SK-N-SH treated with all-trans-retinoic acid at 6 μM for 48 hours (cell line): ENCODE measurements around the gene HOXA13.

Source experiments
- ATAC-seq: fragments of 200-7000 bp; cut with Tn5 transposase; 3 replicates; pipeline ENCODE4 v1.9.1; 2020; ENCODE audit warnings: mild to moderate bottlenecking, moderate library complexity
- ARNTL ChIP-seq: fragments of 450-650 bp; formaldehyde crosslinking; IDR thresholded peaks from 2 replicates; pipeline ENCODE4 v1.5.0; 2020; ENCODE audit warnings: low read depth, mild to moderate bottlenecking, moderate library complexity, borderline replicate concordance
- BACH2 ChIP-seq: fragments of 250-450 bp; sonication (Bioruptor Pico); IDR thresholded peaks from 2 replicates; pipeline ENCODE4 v1.9.0; 2021; ENCODE audit warnings: mild to moderate bottlenecking, borderline replicate concordance
- CREB5 ChIP-seq: fragments of 250-450 bp; sonication (Bioruptor Pico); IDR thresholded peaks from 2 replicates; pipeline ENCODE4 v1.5.1; 2020; ENCODE audit warnings: low read depth, mild to moderate bottlenecking, moderate library complexity
- CSDC2 ChIP-seq: fragments of 250-450 bp; sonication (Bioruptor Pico); IDR thresholded peaks from 2 replicates; pipeline ENCODE4 v1.5.0; 2020; ENCODE audit warnings: mild to moderate bottlenecking, moderate library complexity
- ESRRG ChIP-seq: fragments of 250-450 bp; sonication (Bioruptor Pico); IDR thresholded peaks from 2 replicates; pipeline ENCODE4 v1.6.1; 2021; ENCODE audit warnings: mild to moderate bottlenecking
- ISL1 ChIP-seq: fragments of 250-450 bp; sonication (Bioruptor Pico); IDR thresholded peaks from 2 replicates; pipeline ENCODE4 v2.1.2; 2022; ENCODE audit warnings: mild to moderate bottlenecking, moderate library complexity
- OSR1 ChIP-seq: fragments of 250-450 bp; sonication (Bioruptor Pico); IDR thresholded peaks from 2 replicates; pipeline ENCODE4 v1.8.0; 2022; ENCODE audit warnings: moderate library complexity, mild to moderate bottlenecking, inconsistent platforms
- POU6F1 ChIP-seq: fragments of 250-450 bp; sonication (Bioruptor Pico); IDR thresholded peaks from 2 replicates; pipeline ENCODE4 v1.8.0; 2021; ENCODE audit warnings: low read depth, mild to moderate bottlenecking, moderate library complexity, borderline replicate concordance
- RARB ChIP-seq: fragments of 250-450 bp; sonication (Bioruptor Pico); IDR thresholded peaks from 2 replicates; pipeline ENCODE4 v1.8.0; 2021; ENCODE audit warnings: mild to moderate bottlenecking, moderate library complexity
- SNAI2 ChIP-seq: fragments of 250-450 bp; sonication (Bioruptor Pico); IDR thresholded peaks from 2 replicates; pipeline ENCODE4 v1.5.0; 2020; ENCODE audit warnings: mild to moderate bottlenecking, moderate library complexity
- TCF4 ChIP-seq: fragments of 250-450 bp; sonication (Bioruptor Pico); IDR thresholded peaks from 2 replicates; pipeline ENCODE4 v1.8.0; 2021; ENCODE audit warnings: mild to moderate bottlenecking, moderate library complexity, borderline replicate concordance
- TOX ChIP-seq: fragments of 250-450 bp; sonication (Bioruptor Pico); IDR thresholded peaks from 2 replicates; pipeline ENCODE4 v1.8.0; 2021; ENCODE audit warnings: mild to moderate bottlenecking, moderate library complexity, borderline replicate concordance
- TSHZ2 ChIP-seq: fragments of 250-450 bp; sonication (Bioruptor Pico); IDR thresholded peaks from 2 replicates; pipeline ENCODE4 v1.5.0; 2020; ENCODE audit warnings: mild to moderate bottlenecking, moderate library complexity
- ZFP3 ChIP-seq: fragments of 250-450 bp; sonication (Bioruptor Pico); IDR thresholded peaks from 2 replicates; pipeline ENCODE4 v1.5.0; 2020; ENCODE audit warnings: mild to moderate bottlenecking, moderate library complexity
- ZFP30 ChIP-seq: fragments of 450-650 bp; formaldehyde crosslinking; IDR thresholded peaks from 2 replicates; pipeline ENCODE4 v1.5.0; 2022; ENCODE audit warnings: mild to moderate bottlenecking, moderate library complexity
- ZNF565 ChIP-seq: fragments of 450-650 bp; formaldehyde crosslinking; conservative IDR thresholded peaks from 2 replicates; pipeline ENCODE4 v1.5.0; 2020; ENCODE audit warnings: low read depth, mild to moderate bottlenecking, moderate library complexity
- ZNF70 ChIP-seq: fragments of 450-650 bp; formaldehyde crosslinking; IDR thresholded peaks from 2 replicates; pipeline ENCODE4 v1.5.0; 2020; ENCODE audit warnings: mild to moderate bottlenecking, moderate library complexity
- ZNF8 ChIP-seq: fragments of 450-650 bp; formaldehyde crosslinking; IDR thresholded peaks from 2 replicates; pipeline ENCODE4 v1.5.0; 2020; ENCODE audit warnings: mild to moderate bottlenecking, moderate library complexity
- TF ChIP-seq, protein P1 (sequence below): fragments of 250-450 bp; sonication (Bioruptor Pico); IDR thresholded peaks from 2 replicates; pipeline ENCODE4 v1.5.1; 2021; ENCODE audit warnings: mild to moderate bottlenecking, moderate library complexity
- TF ChIP-seq, protein P2 (sequence below): fragments of 250-450 bp; sonication (Bioruptor Pico); IDR thresholded peaks from 2 replicates; pipeline ENCODE4 v1.8.0; 2020; ENCODE audit warnings: mild to moderate bottlenecking, moderate library complexity, borderline replicate concordance

Gene HOXA13

GRCh38 chr7:27151341-27151930 lies 48.5 kb downstream of the HOXA13 start:
- no peak for ATAC-seq
- no peak for TF ChIP-seq ARNTL (CRISPR knock-in tag)
- TF ChIP-seq SNAI2 (CRISPR knock-in tag) = no peak
- TF ChIP-seq ZNF8 (CRISPR knock-in tag) = no peak
- TF ChIP-seq ISL1 = no peak
- TF ChIP-seq ESRRG (CRISPR knock-in tag) = no peak
- TF ChIP-seq TOX (CRISPR knock-in tag) = no peak
- no peak for TF ChIP-seq BACH2 (CRISPR knock-in tag)
- TF ChIP-seq, protein P1, sequence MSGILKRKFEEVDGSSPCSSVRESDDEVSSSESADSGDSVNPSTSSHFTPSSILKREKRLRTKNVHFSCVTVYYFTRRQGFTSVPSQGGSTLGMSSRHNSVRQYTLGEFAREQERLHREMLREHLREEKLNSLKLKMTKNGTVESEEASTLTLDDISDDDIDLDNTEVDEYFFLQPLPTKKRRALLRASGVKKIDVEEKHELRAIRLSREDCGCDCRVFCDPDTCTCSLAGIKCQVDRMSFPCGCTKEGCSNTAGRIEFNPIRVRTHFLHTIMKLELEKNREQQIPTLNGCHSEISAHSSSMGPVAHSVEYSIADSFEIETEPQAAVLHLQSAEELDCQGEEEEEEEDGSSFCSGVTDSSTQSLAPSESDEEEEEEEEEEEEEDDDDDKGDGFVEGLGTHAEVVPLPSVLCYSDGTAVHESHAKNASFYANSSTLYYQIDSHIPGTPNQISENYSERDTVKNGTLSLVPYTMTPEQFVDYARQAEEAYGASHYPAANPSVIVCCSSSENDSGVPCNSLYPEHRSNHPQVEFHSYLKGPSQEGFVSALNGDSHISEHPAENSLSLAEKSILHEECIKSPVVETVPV (CRISPR knock-in tag) = no peak
- TF ChIP-seq OSR1 (CRISPR knock-in tag) = no peak
- no peak for TF ChIP-seq RARB (CRISPR knock-in tag)
- TF ChIP-seq ZFP30 (CRISPR knock-in tag) = no peak
- TF ChIP-seq ZNF565 (CRISPR knock-in tag) = no peak
- no peak for TF ChIP-seq CREB5 (CRISPR knock-in tag)
- no peak for TF ChIP-seq CSDC2 (CRISPR knock-in tag)
- TF ChIP-seq, protein P2, sequence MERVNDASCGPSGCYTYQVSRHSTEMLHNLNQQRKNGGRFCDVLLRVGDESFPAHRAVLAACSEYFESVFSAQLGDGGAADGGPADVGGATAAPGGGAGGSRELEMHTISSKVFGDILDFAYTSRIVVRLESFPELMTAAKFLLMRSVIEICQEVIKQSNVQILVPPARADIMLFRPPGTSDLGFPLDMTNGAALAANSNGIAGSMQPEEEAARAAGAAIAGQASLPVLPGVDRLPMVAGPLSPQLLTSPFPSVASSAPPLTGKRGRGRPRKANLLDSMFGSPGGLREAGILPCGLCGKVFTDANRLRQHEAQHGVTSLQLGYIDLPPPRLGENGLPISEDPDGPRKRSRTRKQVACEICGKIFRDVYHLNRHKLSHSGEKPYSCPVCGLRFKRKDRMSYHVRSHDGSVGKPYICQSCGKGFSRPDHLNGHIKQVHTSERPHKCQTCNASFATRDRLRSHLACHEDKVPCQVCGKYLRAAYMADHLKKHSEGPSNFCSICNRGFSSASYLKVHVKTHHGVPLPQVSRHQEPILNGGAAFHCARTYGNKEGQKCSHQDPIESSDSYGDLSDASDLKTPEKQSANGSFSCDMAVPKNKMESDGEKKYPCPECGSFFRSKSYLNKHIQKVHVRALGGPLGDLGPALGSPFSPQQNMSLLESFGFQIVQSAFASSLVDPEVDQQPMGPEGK (CRISPR knock-in tag) = no peak
- no peak for TF ChIP-seq TCF4 (CRISPR knock-in tag)

DNA sequence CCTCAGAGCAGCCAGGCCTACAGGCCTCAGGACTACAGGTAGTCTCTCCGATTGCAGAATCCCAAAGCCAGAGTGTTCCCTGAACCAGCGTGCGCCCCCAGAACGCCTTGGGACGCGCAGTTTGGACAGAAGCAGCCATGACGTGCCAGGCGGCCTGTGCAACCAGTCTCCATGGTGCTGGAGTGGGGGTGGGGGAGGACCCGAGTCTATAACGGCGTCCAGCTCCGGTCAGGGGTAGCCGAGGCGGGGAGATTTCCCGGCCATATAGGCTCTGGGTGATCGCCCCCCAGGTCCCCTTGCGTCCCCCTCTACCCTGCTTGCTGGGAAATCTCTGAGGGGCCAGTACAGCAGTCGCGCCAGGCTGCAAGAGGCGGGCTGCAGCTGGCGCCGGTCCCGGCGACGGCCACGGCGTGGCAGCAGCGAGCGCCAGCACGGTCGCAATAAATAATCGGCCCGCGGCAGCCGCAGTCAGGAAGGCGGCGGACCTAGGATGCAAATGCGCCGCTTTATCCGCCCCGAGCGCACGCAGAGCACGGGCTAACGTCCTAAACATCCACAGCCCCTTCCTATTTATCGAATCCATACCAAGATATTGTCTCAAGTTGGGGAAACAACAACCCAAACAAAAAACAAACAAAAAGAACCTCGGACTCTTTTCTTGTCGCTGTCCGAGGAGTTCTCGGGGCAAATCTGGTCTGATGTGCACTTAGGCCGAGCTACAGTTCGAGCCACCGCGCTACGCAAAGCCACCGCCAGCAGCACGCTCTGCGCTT lies 49.1 kb downstream of the HOXA13 start:
- peak; percentile 90 for ATAC-seq
- TF ChIP-seq TSHZ2 (CRISPR knock-in tag) (0 out of 2 replicates have a peak, but pooled peaks have one; percentile 21), OSR1 (CRISPR knock-in tag) (no peak)

DNA sequence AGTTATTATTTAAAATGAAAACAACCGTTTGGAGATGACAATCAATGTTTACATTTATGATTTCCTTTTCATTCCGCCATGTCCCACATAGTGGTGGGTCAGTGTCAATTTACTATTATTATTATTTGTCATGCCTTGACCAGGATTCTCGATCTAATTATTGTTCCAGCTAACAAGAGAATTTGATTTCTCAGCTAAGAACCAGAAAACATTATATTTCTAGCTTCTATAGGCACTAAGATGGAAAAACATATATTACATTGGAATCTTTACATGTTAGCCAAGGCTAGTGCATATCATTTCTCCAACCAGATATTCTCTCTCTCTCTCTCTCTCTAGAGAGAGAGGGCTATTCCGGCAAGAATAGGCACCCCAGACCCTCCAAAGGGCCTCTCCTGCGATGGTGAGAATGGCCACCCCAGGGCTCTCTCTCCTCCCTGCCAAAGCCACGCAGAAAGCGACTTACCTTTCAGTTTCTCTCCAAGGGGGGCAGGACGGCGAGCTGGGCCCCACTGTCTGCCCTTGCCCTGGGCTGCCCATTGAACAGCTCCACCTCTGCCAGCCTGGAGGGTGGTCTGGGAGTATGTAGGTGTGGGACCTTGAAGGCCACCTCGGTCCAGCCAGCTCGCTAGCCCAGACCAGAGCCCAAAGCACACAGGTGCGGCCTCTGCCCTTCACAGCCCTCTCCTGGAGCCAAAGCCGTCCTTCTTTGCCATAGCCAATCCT lies 49.9 kb downstream of the HOXA13 start:
- TF ChIP-seq ARNTL (CRISPR knock-in tag) = no peak
- no peak for TF ChIP-seq ESRRG (CRISPR knock-in tag)
- TF ChIP-seq ZNF565 (CRISPR knock-in tag) = no peak
- TF ChIP-seq ZFP30 (CRISPR knock-in tag) = no peak
- TF ChIP-seq, protein P1 (CRISPR knock-in tag) = no peak
- TF ChIP-seq ZNF70 (CRISPR knock-in tag) = no peak
- TF ChIP-seq CSDC2 (CRISPR knock-in tag) = no peak
- no peak for TF ChIP-seq CREB5 (CRISPR knock-in tag)
- TF ChIP-seq TOX (CRISPR knock-in tag) = no peak
- TF ChIP-seq, protein P2 (CRISPR knock-in tag) = no peak
- no peak for TF ChIP-seq ZNF8 (CRISPR knock-in tag)
- no peak for TF ChIP-seq POU6F1
- no peak for TF ChIP-seq ZFP3 (CRISPR knock-in tag)
- no peak for ATAC-seq
